Endodermal cell (in vitro differentiated cells): ENCODE results near the gene TSC2. TPM values are rescaled to one million over a fixed set of nuclear protein-coding genes. Genes with fewer than 3 reads are reported as not detected.
"Not testable (repeated sequence)": the region's sequence is repeated elsewhere in the genome, so short reads cannot be mapped to it uniquely, and the experiment has no call there.

ENCODE experiments used
- DNase-seq: peaks from one replicate; pipeline ENCODE4 v3.0.0-alpha.2; 2017
- H3K27ac ChIP-seq: 2 replicates; pipeline ENCODE4 v1.5.1; 2013; ENCODE audit warnings: mild to moderate bottlenecking, low read depth, low read length, moderate library complexity
- H3K27me3 ChIP-seq: 2 replicates; pipeline ENCODE4 v1.6.1; 2013; ENCODE audit warnings: mild to moderate bottlenecking, low read length, moderate library complexity; ENCODE audit not compliant: insufficient read depth, control insufficient read depth, poor library complexity, severe bottlenecking
- H3K36me3 ChIP-seq: 2 replicates; pipeline ENCODE4 v1.7.0; 2013; ENCODE audit warnings: mild to moderate bottlenecking, low read length, moderate library complexity; ENCODE audit not compliant: control insufficient read depth, insufficient read depth
- H3K4me1 ChIP-seq: one replicate; pipeline ENCODE4 v1.7.0; 2013; ENCODE audit warnings: low read length; ENCODE audit not compliant: control insufficient read depth, insufficient read depth
- H3K4me3 ChIP-seq: 2 replicates; pipeline ENCODE4 v1.5.1; 2013; ENCODE audit warnings: mild to moderate bottlenecking, low read length, moderate library complexity
- H3K9ac ChIP-seq: 2 replicates; pipeline ENCODE4 v1.6.1; 2013; ENCODE audit warnings: mild to moderate bottlenecking, low read length, moderate library complexity; ENCODE audit not compliant: poor library complexity, severe bottlenecking; ENCODE audit errors: extremely low read depth
- H3K9me3 ChIP-seq: 2 replicates; pipeline ENCODE4 v1.6.1; 2013; ENCODE audit warnings: mild to moderate bottlenecking, low read length, moderate library complexity; ENCODE audit not compliant: control insufficient read depth
- H3K27ac Mint-ChIP-seq: 2 replicates; pipeline ENCODE4 v1.8.0; 2020; ENCODE audit warnings: mixed read lengths
- H3K27me3 Mint-ChIP-seq: 2 replicates; pipeline ENCODE4 v1.8.0; 2021; ENCODE audit warnings: mild to moderate bottlenecking, mixed read lengths; ENCODE audit not compliant: insufficient read depth
- H3K36me3 Mint-ChIP-seq: 2 replicates; pipeline ENCODE4 v1.8.0; 2020; ENCODE audit warnings: low read depth, mixed read lengths
- H3K4me1 Mint-ChIP-seq: 2 replicates; pipeline ENCODE4 v1.8.0; 2020; ENCODE audit warnings: mixed read lengths
- H3K4me3 Mint-ChIP-seq: 2 replicates; pipeline ENCODE4 v1.8.0; 2020; ENCODE audit warnings: mild to moderate bottlenecking, moderate library complexity, mixed read lengths
- H3K9me3 Mint-ChIP-seq: 2 replicates; pipeline ENCODE4 v1.8.0; 2020; ENCODE audit warnings: mild to moderate bottlenecking, mixed read lengths
- WGBS, 2 experiments: methylation state at CpG; one replicate each; pipeline versions ENCODE4 v1.1.5 to v1.1.7; 2013; ENCODE audit warnings: missing lambda C conversion rate in 2 of 2, mixed read lengths in 1 of 2; ENCODE audit not compliant: insufficient coverage in 1 of 2, insufficient read length in 1 of 2; 5-methylcytosine and 5-hydroxymethylcytosine counted together
- total RNA-seq, 2 donors: library from RNA; stranded (reverse); fragmentation: NEBNext Ultra II Directional in 1 of 2; extraction: Animal tissue kit (Norgen Biotek cat#: 25700) in 1 of 2; gene quantifications; 2 replicates in 1 of 2; 3 replicates in 1 of 2; pipeline ENCODE4 v1.2.1, GENCODE V29; 2021
- TF ChIP-seq, protein P1 (sequence below): fragments of 200-600 bp; sonication (generic); conservative IDR thresholded peaks from 2 replicates; pipeline ENCODE4 v1.5.0; 2021; ENCODE audit warnings: antibody characterized with exemption, mild to moderate bottlenecking

Gene TSC2
- total RNA-seq, 2 donors from 2014 or later = 166 to 192 TPM

- DNase-seq = no peak
- Histone ChIP-seq H3K36me3 (peaks cover 7% of the 10 kb centered on the region), H3K27ac (no peak overlapping the region), H3K4me3 (no peak overlapping the region), H3K27me3 (no peaks in the 10 kb centered on the region), H3K4me1 (peaks cover 6% of the 10 kb centered on the region), H3K9me3 (no peaks in the 10 kb centered on the region), H3K9ac (no peak overlapping the region)
- Mint-ChIP-seq H3K27me3 (no peaks in the 10 kb centered on the region), H3K27ac (no peak overlapping the region), H3K4me3 (no peak overlapping the region), H3K9me3 (no peaks in the 10 kb centered on the region), H3K4me1 (no peaks in the 10 kb centered on the region), H3K36me3 (peaks cover 35% of the 10 kb centered on the region)
- TF ChIP-seq, protein P1, sequence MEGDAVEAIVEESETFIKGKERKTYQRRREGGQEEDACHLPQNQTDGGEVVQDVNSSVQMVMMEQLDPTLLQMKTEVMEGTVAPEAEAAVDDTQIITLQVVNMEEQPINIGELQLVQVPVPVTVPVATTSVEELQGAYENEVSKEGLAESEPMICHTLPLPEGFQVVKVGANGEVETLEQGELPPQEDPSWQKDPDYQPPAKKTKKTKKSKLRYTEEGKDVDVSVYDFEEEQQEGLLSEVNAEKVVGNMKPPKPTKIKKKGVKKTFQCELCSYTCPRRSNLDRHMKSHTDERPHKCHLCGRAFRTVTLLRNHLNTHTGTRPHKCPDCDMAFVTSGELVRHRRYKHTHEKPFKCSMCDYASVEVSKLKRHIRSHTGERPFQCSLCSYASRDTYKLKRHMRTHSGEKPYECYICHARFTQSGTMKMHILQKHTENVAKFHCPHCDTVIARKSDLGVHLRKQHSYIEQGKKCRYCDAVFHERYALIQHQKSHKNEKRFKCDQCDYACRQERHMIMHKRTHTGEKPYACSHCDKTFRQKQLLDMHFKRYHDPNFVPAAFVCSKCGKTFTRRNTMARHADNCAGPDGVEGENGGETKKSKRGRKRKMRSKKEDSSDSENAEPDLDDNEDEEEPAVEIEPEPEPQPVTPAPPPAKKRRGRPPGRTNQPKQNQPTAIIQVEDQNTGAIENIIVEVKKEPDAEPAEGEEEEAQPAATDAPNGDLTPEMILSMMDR = no peak
- WGBS, 2 experiments = 93 to 94% methylated on average over 7 to 25 of the region's 25 CpGs
Observed at GRCh38 chr16:2096853-2097595, 49.2 kb downstream of the TSC2 start.

DNA sequence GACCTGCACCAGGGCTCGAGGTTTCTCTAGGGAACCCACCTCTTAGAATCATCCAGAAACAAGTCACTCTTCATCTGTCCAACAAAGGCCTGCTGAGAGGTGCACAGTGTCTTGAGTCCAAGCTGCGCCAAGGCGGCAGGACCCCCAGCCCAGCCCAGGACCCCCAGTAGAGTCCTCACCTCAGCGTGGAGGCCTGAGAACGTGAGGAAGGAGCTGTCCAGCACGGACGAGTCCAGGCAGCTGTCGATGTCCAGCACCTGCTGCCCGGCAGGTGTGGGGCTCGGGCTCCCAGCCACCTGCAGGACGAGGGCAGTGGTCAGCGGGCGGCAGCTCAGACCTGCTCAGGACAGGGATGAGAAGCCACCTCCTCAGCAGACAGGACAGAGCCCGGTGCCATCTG lies 49.9 kb downstream of the TSC2 start:
- not testable (repeated sequence) for H3K27me3 Mint-ChIP-seq, H3K27ac ChIP-seq, H3K9me3 Mint-ChIP-seq, H3K4me3 Mint-ChIP-seq, DNase-seq, H3K9me3 ChIP-seq, H3K36me3 ChIP-seq, H3K4me1 Mint-ChIP-seq, H3K4me1 ChIP-seq, H3K9ac ChIP-seq, H3K27me3 ChIP-seq, H3K4me3 ChIP-seq, H3K27ac Mint-ChIP-seq
- peaks cover 35% of the 10 kb centered on the region for H3K36me3 Mint-ChIP-seq
- 92% methylated on average over 13 of the region's 14 CpGs; no CpG with 5 or more reads in 1 of the 2 experiments for WGBS, 2 experiments

GRCh38 chr16:2101581-2101980 lies 53.8 kb downstream of the TSC2 start:
- not testable (repeated sequence) for H3K4me1 ChIP-seq, H3K9me3 Mint-ChIP-seq, H3K27ac Mint-ChIP-seq, H3K9ac ChIP-seq, DNase-seq, H3K27ac ChIP-seq, H3K36me3 ChIP-seq, H3K27me3 Mint-ChIP-seq, H3K4me3 ChIP-seq, H3K27me3 ChIP-seq, H3K9me3 ChIP-seq, H3K4me3 Mint-ChIP-seq, H3K4me1 Mint-ChIP-seq
- WGBS, 2 experiments = 92 to 96% methylated on average over 4 to 11 of the region's 16 CpGs
- H3K36me3 Mint-ChIP-seq = peaks cover 20% of the 10 kb centered on the region

DNA sequence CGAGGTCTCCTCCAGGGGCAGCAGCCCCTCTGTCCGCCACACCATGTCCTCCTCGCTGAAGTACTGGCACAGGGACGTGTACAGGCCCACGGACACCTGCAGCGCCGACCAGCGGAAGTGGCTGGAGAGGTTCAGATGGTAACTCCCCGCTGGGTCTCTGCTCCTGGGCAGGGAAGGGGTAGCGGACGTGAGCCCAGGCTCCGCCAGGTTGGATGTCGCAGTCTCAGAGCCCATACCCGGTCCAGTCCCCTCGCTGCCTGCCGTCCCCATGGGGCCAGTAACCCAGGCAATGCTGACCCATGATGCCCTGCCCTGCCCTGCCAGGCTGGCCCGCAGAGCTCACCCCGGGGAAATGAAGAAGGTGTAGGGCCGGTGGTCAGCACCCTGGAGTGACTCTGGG lies 54.7 kb downstream of the TSC2 start:
- H3K36me3 ChIP-seq = no peaks in the 10 kb centered on the region
- Mint-ChIP-seq H3K36me3 (peaks cover 19% of the 10 kb centered on the region), H3K4me3 (no peak overlapping the region), H3K27ac (no peak overlapping the region), H3K27me3 (no peaks in the 10 kb centered on the region), H3K9me3 (no peaks in the 10 kb centered on the region), H3K4me1 (no peaks in the 10 kb centered on the region)
- H3K9ac ChIP-seq = no peak overlapping the region
- H3K27ac ChIP-seq = no peak overlapping the region
- H3K4me3 ChIP-seq = no peak overlapping the region
- no peaks in the 10 kb centered on the region for H3K4me1 ChIP-seq
- TF ChIP-seq, protein P1 = no peak
- no peaks in the 10 kb centered on the region for H3K27me3 ChIP-seq
- DNase-seq = no peak
- no peaks in the 10 kb centered on the region for H3K9me3 ChIP-seq
- 92 to 96% methylated on average over 11 to 19 of the region's 19 CpGs for WGBS, 2 experiments

DNA sequence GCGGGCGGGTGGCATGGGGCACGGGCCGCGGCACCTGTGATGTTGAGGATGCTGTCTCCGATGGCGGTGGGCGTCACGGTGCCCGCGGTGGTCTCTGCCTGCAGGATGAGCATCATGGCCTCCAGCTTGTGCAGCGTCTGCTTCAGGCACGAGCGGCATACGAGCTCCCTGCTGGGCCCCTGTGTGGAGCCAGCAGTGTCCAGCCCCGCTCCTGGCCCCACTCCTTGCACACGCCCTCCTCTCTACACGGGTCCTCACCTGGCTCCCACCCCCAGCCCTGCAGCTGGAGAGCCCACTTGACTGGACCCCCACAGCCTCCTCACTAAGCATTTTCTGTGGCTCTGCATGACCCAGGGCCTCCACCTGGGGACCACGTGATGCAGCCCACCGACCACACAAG lies 56.7 kb downstream of the TSC2 start:
- not testable (repeated sequence) for H3K27me3 Mint-ChIP-seq, H3K27me3 ChIP-seq, H3K4me1 ChIP-seq, H3K4me3 Mint-ChIP-seq, H3K9ac ChIP-seq, DNase-seq, H3K27ac ChIP-seq, H3K9me3 ChIP-seq, H3K36me3 ChIP-seq, H3K4me3 ChIP-seq, H3K9me3 Mint-ChIP-seq, H3K4me1 Mint-ChIP-seq, H3K27ac Mint-ChIP-seq
- peaks cover 15% of the 10 kb centered on the region for H3K36me3 Mint-ChIP-seq
- 92 to 94% methylated on average over 11 to 13 of the region's 20 CpGs for WGBS, 2 experiments

- peaks cover 17% of the 10 kb centered on the region for H3K36me3 Mint-ChIP-seq
- H3K4me1 Mint-ChIP-seq, H3K27me3 ChIP-seq, H3K4me1 ChIP-seq, H3K9me3 Mint-ChIP-seq, DNase-seq, H3K36me3 ChIP-seq, H3K27ac Mint-ChIP-seq, H3K4me3 ChIP-seq, H3K27me3 Mint-ChIP-seq, H3K27ac ChIP-seq, H3K9ac ChIP-seq, H3K9me3 ChIP-seq, H3K4me3 Mint-ChIP-seq: not testable (repeated sequence)
- 92 to 93% methylated on average over 17 to 21 of the region's 21 CpGs for WGBS, 2 experiments
Observed at GRCh38 chr16:2105291-2105690, 57.5 kb downstream of the TSC2 start.
